Retinal pigment epithelial cell (primary cell): ENCODE data around the gene ENG.

Experiments
- DNase-seq: peaks from one replicate; pipeline ENCODE4 v3.0.0-alpha.2; 2010; ENCODE audit warnings: low read depth
- H3K4me3 ChIP-seq: 2 replicates; pipeline ENCODE4 v1.5.1; 2011; ENCODE audit warnings: mild to moderate bottlenecking, low read length, control low read depth, moderate library complexity
- CTCF ChIP-seq: conservative IDR thresholded peaks from 2 replicates; pipeline ENCODE4 v1.5.1; 2011; ENCODE audit warnings: low read depth, low read length, control low read depth, inconsistent platforms

The ENG gene

GRCh38 chr9:127825319-127826051 lies 29.0 kb downstream of the ENG start:
- no peak for DNase-seq
- TF ChIP-seq CTCF: peak; percentile 57
- H3K4me3 ChIP-seq: no peak overlapping the region

GRCh38 chr9:127822108-127822507 lies 32.4 kb downstream of the ENG start:
- no peak for TF ChIP-seq CTCF

GRCh38 chr9:127818574-127818973 lies 35.9 kb downstream of the ENG start:
- H3K4me3 ChIP-seq: no peak overlapping the region
- DNase-seq: no peak
- no peak for TF ChIP-seq CTCF

More at GRCh38 chr9:127822108-127822507, 32.4 kb downstream of the ENG start:
- DNase-seq: no peak
- H3K4me3 ChIP-seq: no peak overlapping the region

GRCh38 chr9:127817881-127818434 lies 36.5 kb downstream of the ENG start:
- H3K4me3 ChIP-seq: no peak overlapping the region
- no peak for DNase-seq
- TF ChIP-seq CTCF: no peak

GRCh38 chr9:127816728-127817127 lies 37.7 kb downstream of the ENG start:
- TF ChIP-seq CTCF: no peak
- no peak overlapping the region for H3K4me3 ChIP-seq
- no peak for DNase-seq

- DNase-seq: no peak
- no peak overlapping the region for H3K4me3 ChIP-seq
- TF ChIP-seq CTCF: no peak
Measured at GRCh38 chr9:127816362-127816725, 38.1 kb downstream of the ENG start.
